ENCODE measurements around the gene TRMT10A. TPM values are rescaled to one million over a fixed set of nuclear protein-coding genes. Genes with fewer than 3 reads are reported as not detected.
"Not testable (repeated sequence)": the region's sequence is repeated elsewhere in the genome, so short reads cannot be mapped to it uniquely, and the experiment has no call there.

The TRMT10A gene
- total RNA-seq, 1 donor from 2014 or later: 8.1 TPM

DNA sequence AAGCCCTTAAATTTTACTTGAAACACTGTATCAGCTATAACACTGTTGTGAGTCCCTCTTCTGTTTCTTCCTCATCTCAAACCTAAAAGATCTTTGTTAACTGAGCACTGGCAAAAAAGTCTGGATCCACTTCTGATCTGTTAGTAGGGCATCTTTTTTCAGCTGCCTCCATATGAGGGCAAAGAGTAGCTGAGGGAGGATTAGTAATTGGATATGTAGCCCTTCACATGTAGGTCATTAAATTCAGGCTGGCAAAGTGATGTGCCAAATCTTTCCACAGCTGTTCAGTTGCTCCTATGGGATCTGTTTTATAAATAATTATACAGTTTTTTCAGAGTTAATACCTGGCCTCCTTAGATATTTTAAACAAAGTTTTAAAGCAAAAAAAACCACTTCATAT lies 1.1 kb upstream of the TRMT10A start:
- intact Hi-C loops (cut with micrococcal nuclease): loop anchor here (1.0 to 5.0 kb wide), 9 partner anchors 66 to 1852 kb away; partner anchors contain the start of genes ADH5, PPP3CA and STPG2

DNA sequence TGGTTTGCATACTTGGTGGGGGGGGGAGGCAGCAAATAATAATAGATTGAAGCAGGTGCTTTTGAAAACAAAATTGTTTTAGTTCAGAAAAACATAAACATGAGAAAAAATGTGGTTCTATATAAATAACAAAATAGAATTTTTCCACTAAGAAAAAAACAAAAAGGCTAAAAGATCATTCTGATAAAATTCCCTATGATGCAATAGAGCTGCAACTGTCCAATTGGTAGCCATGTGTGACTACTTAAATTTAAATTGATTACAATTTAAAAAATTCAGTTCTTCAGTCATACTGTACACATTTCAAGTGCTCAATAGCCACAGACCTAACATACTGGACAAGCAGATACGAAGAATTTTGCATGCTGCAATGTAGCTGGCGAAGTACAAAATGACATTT lies 11.0 kb downstream of the TRMT10A start:
- intact Hi-C loops (cut with micrococcal nuclease): no loop called here

DNA sequence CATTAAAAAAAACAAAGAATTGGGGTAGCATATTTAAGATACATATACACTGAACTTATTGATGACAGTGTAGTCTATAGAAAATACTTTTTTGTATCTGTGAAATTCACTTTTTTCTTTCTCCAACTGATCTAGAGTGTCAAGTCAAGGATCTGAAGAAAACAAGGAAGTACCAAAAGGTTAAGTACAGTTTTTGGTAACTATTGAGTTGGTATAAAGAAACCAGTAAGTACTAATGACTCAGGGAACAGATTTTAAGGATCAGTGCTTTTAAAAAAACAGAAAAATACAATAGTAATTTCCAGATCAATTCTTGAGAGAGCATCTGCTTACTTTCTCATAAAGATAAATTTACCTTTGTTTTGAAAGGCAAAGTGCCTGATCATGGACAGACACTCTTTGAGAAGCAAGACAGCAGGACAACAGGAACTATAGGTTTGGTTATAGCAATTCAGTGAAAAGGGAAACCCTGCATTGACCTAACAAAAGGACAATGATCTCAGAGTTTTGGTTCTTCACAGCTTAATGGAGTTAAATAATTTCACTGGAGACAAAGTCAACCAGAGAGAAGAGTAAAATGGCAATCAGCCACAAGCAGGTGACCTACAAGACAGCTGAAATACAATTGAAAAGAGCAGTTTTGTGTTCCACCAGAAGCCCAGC lies 23.4 kb downstream of the TRMT10A start:
- intact Hi-C loops (cut with micrococcal nuclease): no loop called here

DNA sequence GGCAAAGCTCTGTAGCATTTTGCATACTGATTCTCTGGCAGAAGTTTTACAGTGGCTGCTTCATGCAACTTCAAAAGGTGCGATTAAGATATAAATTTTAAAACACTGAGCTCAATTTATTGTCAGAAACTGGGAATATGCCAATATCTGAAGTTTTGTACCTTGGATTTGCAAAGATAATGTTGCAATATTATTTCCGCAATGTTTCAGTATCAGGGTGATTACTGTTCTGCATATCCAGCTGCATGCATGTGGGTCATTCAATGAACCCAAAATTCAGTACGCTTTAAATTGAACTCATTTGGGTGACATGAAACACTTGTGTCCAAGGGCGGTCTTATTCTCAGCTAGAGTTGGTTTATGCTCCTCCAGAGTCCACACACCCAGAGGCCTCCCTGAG lies 26.2 kb downstream of the TRMT10A start:
- intact Hi-C loops (cut with micrococcal nuclease): no loop called here

DNA sequence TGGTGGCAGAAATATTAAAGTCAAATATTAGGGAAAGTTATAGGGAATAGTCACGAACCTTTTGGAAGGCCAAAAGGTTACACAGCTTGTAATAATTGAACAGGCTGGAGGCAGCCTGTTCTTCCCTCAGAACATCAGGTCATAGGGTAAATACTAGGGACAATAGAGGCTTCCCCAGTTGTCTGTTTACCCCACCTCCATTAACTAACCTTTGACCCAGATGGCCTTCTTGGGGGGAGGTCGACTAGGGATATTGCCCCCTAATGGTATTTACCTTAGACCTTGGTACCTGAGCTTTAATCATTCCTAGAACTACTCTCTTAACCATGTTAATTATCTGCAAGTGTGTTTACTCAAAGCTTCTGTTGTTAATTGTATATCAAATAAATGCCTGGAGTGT lies 27.0 kb downstream of the TRMT10A start:
- intact Hi-C loops (cut with micrococcal nuclease): no loop called here

DNA sequence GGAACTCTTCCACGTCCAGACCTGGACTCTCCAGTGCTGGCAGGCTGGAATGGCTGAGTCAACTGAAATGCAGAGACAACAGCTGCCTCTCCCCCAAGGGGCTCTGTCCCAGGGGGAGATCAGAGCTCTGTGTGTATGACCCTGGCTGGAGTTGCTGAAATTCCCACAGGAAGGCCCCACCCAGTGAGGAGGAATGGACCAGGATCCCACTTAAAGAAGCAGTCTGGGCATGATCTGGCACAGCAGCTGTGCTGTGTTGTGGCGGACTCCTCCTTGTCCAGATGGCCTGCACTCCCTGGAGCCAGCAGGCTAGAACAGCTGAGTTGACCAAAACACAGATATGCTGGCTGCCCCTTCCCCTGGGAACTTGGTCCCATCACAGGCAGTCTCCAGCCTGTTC lies 27.6 kb downstream of the TRMT10A start:
- intact Hi-C loops (cut with micrococcal nuclease): no loop called here

DNA sequence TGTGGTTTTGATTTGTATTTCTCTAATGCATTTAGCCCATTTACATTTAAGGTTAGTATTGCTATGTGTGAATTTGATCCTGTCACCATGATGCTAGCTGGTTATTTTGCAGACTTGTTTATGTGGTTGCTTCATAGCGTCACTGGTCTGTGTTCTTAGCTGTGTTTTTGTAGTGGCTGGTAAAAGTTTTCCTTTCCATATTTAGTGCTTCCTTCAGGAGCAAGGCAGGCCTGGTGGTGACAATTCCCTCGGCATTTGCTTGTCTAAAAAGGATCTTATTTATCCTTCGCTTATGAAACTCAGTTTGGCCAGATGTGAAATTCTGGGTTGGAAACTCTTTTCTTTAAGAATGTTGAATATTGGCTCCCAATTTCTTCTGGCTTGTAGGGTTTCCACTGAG lies 29.1 kb downstream of the TRMT10A start:
- intact Hi-C loops (cut with micrococcal nuclease): not testable (repeated sequence)

DNA sequence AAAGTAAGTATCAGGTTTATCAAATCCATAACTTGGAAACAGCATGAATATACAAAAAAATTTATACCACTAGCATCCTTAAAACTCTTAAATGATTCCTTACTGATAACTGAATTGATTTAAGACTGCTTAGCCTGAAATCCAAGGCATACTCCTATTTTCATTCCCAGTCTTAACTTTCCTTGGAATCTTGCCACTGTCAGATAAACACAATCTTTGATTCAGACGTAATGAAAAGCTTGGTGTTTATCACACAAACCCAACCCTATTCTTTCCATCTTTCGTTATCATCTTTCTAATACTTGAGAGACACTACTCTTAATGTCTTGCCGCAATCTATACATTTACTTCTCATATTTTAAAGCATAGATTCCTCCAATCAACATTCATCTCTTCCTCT lies 33.9 kb downstream of the TRMT10A start:
- intact Hi-C loops (cut with micrococcal nuclease): no loop called here

DNA sequence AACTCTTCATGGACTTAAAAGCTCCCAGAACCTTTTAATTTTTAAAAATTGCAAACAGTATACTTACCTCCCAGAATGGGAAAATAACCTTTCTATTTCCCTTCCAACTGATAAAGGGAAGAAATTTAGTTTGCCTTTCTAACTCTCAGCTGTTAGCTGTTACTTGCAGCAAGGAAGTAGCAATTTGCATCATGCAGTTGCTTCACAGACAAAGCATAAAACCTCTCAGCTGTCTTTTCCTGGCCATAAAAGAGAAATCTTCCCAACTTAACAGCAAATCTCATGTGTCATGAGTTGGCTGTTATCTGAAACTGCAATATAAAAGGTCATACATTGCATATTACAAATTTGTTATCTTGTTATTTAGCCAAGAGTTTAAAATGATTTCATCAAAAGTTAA lies 34.6 kb downstream of the TRMT10A start:
- intact Hi-C loops (cut with micrococcal nuclease): no loop called here

DNA sequence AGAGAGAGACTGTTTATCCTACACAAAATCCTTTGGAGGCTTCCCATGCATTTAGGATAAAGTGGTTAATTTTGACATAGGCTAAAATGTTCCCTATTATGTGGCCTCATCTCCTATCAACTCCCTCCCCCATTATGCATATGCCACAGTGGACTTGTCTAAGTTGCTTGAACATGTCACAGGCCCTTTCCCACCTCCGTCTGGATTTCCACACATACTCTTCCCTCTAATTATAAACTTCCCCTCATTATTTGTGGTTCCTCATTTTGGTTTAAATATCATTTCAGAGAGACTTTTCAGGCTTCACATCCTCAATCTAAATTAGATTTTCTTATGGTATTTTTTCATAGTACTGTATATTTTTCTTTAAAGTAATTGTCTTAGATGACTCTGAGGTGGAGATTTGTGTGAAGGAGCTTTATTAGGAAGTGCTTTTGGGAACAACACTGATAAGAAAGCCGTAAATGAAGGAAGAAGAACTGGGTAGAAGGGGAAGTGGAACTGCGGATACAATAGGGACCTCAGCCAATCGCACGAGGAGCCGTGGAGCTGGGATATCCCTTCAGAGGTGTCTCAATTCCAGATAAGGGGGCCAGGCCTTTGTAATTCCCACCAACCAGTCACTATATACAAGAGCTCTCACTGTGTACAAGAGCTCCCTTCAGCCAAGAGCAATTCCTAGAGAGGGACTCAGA lies 45.1 kb downstream of the TRMT10A start:
- intact Hi-C loops (cut with micrococcal nuclease): no loop called here

DNA sequence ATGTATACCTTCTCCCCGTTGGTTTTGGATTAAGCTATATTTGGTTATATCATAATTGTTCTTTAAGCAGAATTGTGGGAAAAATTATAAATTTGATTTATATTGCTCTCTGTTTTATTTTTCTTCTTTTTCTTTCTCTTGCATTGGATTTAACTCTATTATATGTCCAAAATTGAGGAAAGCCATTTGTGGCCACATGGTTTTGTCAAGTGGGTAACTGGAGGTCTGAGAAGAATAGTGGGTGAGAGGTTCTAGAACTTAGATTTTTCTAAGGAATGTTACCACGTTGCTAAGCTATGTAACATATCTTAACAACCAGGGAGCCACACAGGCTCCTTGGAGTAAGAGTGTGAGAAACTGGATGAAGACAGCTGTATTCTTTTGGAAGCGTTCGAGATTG lies 53.1 kb downstream of the TRMT10A start, which contains the start of gene C4orf17:
Gene C4orf17 (plus strand): TSS at position 301 of the 400 bp plus-strand sequence. CDS start 2,061 bp downstream, outside the sequence.
- intact Hi-C loops (cut with micrococcal nuclease): no loop called here

DNA sequence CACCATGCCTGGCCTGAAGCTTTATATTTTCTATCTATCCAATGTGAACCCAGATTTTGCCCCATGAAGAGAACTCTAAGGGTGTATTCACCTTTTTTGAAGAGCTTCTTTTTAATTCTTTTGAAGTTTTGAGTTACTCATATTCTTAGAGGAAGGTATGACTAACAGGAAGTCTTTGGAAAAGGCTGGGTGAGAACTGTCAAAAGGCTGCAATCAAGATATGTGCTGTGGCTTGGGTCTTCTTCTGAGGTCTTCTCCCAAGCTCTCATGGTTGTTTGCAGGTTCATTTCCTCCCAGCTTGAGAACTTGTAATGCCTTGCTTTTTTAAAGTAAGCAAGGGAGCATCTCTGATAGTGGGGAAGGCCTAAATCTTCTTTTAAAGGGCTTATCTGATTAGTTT lies 56.1 kb downstream of the TRMT10A start:
- intact Hi-C loops (cut with micrococcal nuclease): loop anchor here (1.0 to 10.0 kb wide), 16 partner anchors 44 to 1820 kb away; partner anchors contain the start of genes ADH5, DAPP1, DNAJB14 and LAMTOR3

DNA sequence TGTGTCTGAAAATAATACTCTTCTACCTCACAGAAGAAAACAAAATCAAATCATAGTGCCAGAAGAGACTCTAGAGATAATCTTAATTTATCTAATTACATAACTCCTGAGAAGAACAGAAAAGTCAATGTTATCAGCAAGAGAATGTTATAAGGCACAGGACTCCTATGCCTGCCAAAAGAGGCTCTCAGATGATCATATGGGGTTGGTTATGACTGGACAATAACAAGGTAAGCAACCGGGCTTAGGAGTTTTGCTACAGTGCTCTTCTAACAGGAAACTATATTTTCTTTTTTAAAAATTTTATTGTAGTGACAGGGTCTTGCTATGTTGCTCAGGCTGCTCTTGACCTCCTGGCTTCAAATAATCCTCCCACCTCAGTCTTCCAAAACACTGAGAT lies 56.5 kb downstream of the TRMT10A start:
- intact Hi-C loops (cut with micrococcal nuclease): loop anchor here (1.0 to 10.0 kb wide), 12 partner anchors 56 to 1820 kb away; partner anchors contain the start of genes ADH5, DNAJB14, LAMTOR3 and METAP1

DNA sequence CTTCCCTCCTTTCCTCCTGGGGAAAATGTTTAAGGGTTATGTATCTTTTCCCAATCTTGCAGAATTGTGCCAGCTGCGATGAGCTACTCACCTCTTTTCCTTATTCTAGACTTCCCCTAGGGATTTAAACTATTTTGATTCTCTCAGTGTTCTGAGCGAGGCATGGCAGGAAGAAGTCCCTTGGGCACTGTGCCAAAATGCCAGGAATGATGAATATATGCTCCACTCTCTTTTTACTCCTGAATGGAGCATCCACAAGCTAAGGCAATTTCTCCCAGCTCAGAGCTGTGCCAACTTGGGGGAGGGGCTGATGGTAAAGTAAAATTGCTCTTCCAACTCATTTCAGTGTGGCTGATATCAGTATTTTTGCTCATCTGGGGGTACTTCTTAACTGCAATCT lies 57.1 kb downstream of the TRMT10A start:
- intact Hi-C loops (cut with micrococcal nuclease): loop anchor here (1.0 to 10.0 kb wide), 12 partner anchors 57 to 1821 kb away; partner anchors contain the start of genes ADH5, DNAJB14, LAMTOR3 and METAP1

DNA sequence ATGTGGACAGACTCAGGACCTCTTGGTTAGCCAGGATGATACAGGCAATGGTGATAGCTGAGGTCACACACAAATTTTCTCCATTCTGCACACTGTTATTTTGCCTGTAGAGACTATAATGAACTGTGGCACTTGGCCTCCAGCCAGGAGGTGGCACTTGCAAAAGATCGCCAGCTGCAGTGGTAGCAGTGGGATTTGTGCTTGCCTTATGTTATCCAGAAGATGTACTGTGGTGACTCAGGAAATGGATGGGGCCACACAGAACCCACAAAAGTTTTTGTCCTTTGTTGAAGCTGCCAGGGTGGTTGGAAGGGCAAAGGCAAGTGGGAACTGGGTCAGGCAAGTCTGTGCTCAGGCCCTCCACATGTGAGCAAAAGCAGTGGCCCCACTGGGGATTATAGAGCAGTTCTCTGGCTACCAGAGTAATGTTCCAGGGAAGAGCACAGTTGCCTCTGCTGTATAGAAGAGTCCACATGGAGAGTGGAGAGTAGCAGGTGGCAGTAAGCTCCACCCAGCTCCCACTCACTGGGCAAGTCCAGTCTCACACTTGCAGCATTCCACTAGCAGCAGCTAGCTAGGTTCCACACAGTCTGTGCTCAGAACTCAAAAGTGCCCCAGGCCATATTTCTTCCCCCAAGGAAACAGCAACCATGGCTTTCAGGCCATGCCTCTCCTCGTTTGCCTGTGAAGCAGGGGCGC lies 58.9 kb downstream of the TRMT10A start:
- intact Hi-C loops (cut with micrococcal nuclease): loop anchor here (5.0 to 10.0 kb wide), 5 partner anchors 508 to 1822 kb away; partner anchors contain the start of genes METAP1 and RAP1GDS1

Other genes starting within 250 kb of the TRMT10A start
- gene ADH1B, start 242.6 kb downstream of the TRMT10A start, total RNA-seq: not detected in 2 replicates
- gene ADH1C, start 211.3 kb downstream of the TRMT10A start, total RNA-seq: not detected in 2 replicates
- gene ADH7, start 128.7 kb downstream of the TRMT10A start, total RNA-seq: not detected in 2 replicates
- not detected in 2 replicates for gene C4orf17, start 53.0 kb downstream of the TRMT10A start, total RNA-seq
- 0.07 TPM in 1 of 2 replicates, not detected in the other for gene MTTP, start 10.8 kb upstream of the TRMT10A start, total RNA-seq
- not detected in 2 replicates for gene C4orf54, start 93.8 kb upstream of the TRMT10A start, total RNA-seq